Naive thymus-derived CD4-positive, alpha-beta T cell (primary cell): ENCODE data around the gene STRC. TPM values are rescaled to one million over a fixed set of nuclear protein-coding genes. Genes with fewer than 3 reads are reported as not detected.
"Not testable (repeated sequence)": the region's sequence is repeated elsewhere in the genome, so short reads cannot be mapped to it uniquely, and the experiment has no call there.

Experiments
- ATAC-seq: fragments of 150-1000 bp; cut with Tn5 transposase; 2 replicates; pipeline ENCODE4 v1.10.0; 2021; ENCODE audit warnings: mild to moderate bottlenecking, moderate library complexity
- CTCF ChIA-PET: fragments of 350-600 bp; sonication (Branson Sonifier 250); formaldehyde crosslinking; loops from one replicate; lab custom pipeline; 2021; ENCODE audit warnings: antibody characterized with exemption; lab: Charles Lee
- POLR2A ChIA-PET: fragments of 350-600 bp; sonication (Branson Sonifier 250); formaldehyde crosslinking; loops from one replicate; lab custom pipeline; 2021; ENCODE audit warnings: antibody characterized with exemption, inconsistent platforms; lab: Charles Lee
- DNase-seq, 9 donors: peaks; one replicate each; pipeline versions ENCODE4 v3.0.0 to v3.0.0-alpha.2; 2020 to 2022; ENCODE audit warnings: mixed read lengths in 1 of 9
- H3K27ac ChIP-seq: one replicate; pipeline ENCODE4 v1.7.0; 2013; ENCODE audit warnings: mild to moderate bottlenecking, low read depth, low read length, moderate library complexity
- H3K27me3 ChIP-seq, 2 donors: one replicate each; pipeline ENCODE4 v1.7.0; 2013; ENCODE audit warnings: low read length in 2 of 2, mild to moderate bottlenecking in 2 of 2, moderate library complexity in 2 of 2; ENCODE audit not compliant: control insufficient read depth in 2 of 2, insufficient read depth in 2 of 2
- H3K36me3 ChIP-seq, 3 experiments: 1 replicate in 2 of 3; 2 replicates in 1 of 3; pipeline ENCODE4 v1.7.0; 2013; ENCODE audit warnings: low read length in 3 of 3, mild to moderate bottlenecking in 3 of 3, moderate library complexity in 1 of 3; ENCODE audit not compliant: insufficient read depth in 3 of 3, control insufficient read depth in 2 of 3
- H3K4me1 ChIP-seq, 2 donors: one replicate each; pipeline ENCODE4 v1.7.0; 2013; ENCODE audit warnings: low read length in 2 of 2, mild to moderate bottlenecking in 2 of 2, moderate library complexity in 1 of 2; ENCODE audit not compliant: control insufficient read depth in 2 of 2, insufficient read depth in 2 of 2
- H3K4me3 ChIP-seq: 2 replicates; pipeline ENCODE4 v1.7.0; 2013; ENCODE audit warnings: mild to moderate bottlenecking, low read length
- H3K9me3 ChIP-seq, 3 experiments: 1 replicate in 2 of 3; 2 replicates in 1 of 3; pipeline ENCODE4 v1.7.0; 2013; ENCODE audit warnings: low read length in 3 of 3; ENCODE audit not compliant: control insufficient read depth in 2 of 3
- H3K27ac Mint-ChIP-seq, 9 donors: one replicate each; pipeline ENCODE4 v1.8.0; 2020 to 2022; ENCODE audit warnings: mixed read lengths in 9 of 9, mild to moderate bottlenecking in 8 of 9, moderate library complexity in 5 of 9, inconsistent platforms in 2 of 9
- H3K27me3 Mint-ChIP-seq, 5 donors: one replicate each; pipeline ENCODE4 v1.8.0; 2021 to 2022; ENCODE audit warnings: mixed read lengths in 5 of 5, mild to moderate bottlenecking in 1 of 5
- H3K36me3 Mint-ChIP-seq, 5 donors: one replicate each; pipeline ENCODE4 v1.8.0; 2020 to 2022; ENCODE audit warnings: mixed read lengths in 5 of 5, mild to moderate bottlenecking in 3 of 5, inconsistent platforms in 1 of 5
- H3K4me1 Mint-ChIP-seq, 7 donors: one replicate each; pipeline ENCODE4 v1.8.0; 2020 to 2022; ENCODE audit warnings: mixed read lengths in 7 of 7, mild to moderate bottlenecking in 3 of 7, inconsistent platforms in 1 of 7
- H3K4me3 Mint-ChIP-seq, 10 donors: one replicate each; pipeline ENCODE4 v1.8.0; 2020 to 2022; ENCODE audit warnings: mild to moderate bottlenecking in 10 of 10, mixed read lengths in 10 of 10, moderate library complexity in 6 of 10, inconsistent platforms in 2 of 10
- H3K9me3 Mint-ChIP-seq, 11 donors: one replicate each; pipeline ENCODE4 v1.8.0; 2020 to 2022; ENCODE audit warnings: mixed read lengths in 11 of 11, mild to moderate bottlenecking in 4 of 11, inconsistent platforms in 1 of 11, moderate library complexity in 1 of 11
- intact Hi-C, 2 donors: fragments of 100-400 bp; cut with micrococcal nuclease; formaldehyde crosslinking; loops; one replicate each; pipeline ENCODE4 v1.15.1; 2023
- polyA plus RNA-seq, 2 donors: library from polyadenylated mRNA; unstranded; fragments of 300-500 nt; fragmentation: Illumina TruSeq; gene quantifications; one replicate each; pipeline ENCODE4 v1.2.3, GENCODE V29; 2021
- total RNA-seq, 6 experiments: library from RNA in 5 of 6; stranded (reverse) in 5 of 6; gene quantifications; 1 replicate in 5 of 6; 2 replicates in 1 of 6; pipeline ENCODE4 v1.2.3 and lab custom pipeline; 2021 to 2026

STRC gene
- total and polyA plus RNA-seq, 7 experiments from 2014 or later, result 0.56 to 3.9 (median 2.0) TPM; not detected in 2

DNA sequence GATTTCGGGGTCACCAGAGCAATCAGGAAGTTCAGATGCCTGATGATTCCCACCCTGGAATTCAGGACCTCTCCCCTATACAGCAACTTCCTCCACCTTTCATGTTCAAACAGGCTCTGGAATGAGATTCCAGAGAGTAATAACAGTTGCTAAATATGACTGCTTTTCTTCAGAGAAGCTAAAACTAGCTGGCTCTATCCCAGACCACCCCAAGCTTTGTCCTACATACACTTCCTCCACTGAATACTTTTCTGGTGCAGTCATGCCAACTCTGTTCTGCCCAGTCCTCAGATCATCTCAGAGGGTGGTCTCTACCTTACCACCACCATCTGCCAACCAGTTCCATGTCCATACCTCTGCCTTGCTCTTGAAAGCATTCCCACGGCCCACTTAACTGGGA lies 52.0 kb downstream of the STRC start:
- H3K27ac ChIP-seq, H3K27me3 Mint-ChIP-seq, ATAC-seq: not testable (repeated sequence)

DNA sequence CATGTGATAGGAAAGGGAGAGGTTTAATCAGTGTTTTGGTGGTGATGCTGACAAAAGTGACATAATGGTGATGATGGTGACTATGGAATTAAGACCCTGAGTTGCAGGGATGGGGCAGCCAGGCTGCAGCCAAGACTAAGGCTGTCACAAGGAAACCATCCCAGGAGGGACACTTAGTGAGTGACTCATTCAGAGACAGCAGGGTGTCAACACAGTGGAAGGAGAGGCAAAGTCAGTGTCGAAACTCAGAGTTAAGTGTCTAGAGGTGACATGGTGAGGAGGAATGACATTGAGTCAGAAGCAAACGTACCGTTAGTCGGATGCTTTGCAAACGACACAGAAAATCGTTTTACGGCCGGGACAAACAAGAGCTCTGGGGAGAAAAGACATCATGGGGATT lies 54.8 kb downstream of the STRC start:
- intact Hi-C loops, H3K27ac ChIP-seq, CTCF ChIA-PET, H3K36me3 ChIP-seq, ATAC-seq, H3K36me3 Mint-ChIP-seq, H3K4me3 ChIP-seq, H3K9me3 ChIP-seq, H3K27me3 ChIP-seq, H3K27ac Mint-ChIP-seq, H3K27me3 Mint-ChIP-seq, H3K4me1 Mint-ChIP-seq, DNase-seq, H3K9me3 Mint-ChIP-seq, H3K4me1 ChIP-seq, POLR2A ChIA-PET, H3K4me3 Mint-ChIP-seq: not testable (repeated sequence)

More for the DNA sequence above, 52.0 kb downstream of the STRC start:
- H3K4me3 Mint-ChIP-seq, H3K36me3 ChIP-seq, H3K27me3 ChIP-seq, intact Hi-C loops, H3K4me1 ChIP-seq, POLR2A ChIA-PET, H3K27ac Mint-ChIP-seq, H3K4me1 Mint-ChIP-seq, CTCF ChIA-PET, DNase-seq, H3K9me3 Mint-ChIP-seq, H3K4me3 ChIP-seq, H3K36me3 Mint-ChIP-seq, H3K9me3 ChIP-seq: not testable (repeated sequence)

DNA sequence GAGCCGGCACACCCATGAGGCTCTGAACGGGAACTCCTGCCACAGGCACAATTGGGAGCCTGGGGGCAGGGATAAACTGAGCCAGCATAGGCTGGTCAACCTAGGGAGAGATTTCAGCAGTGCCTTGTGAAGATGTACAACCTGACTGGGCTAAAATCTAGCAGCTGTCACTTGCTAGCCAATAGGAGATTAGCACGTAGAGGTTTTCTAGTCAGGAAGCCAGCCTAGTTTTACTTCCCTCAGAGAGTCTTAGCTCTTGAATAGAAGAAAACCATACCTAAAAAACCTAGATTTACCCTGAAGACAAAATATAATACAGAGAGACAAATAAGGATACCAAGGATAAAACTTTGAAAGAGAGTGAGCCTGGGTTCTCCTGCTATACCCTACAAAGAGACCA lies 55.8 kb downstream of the STRC start:
- ATAC-seq, H3K9me3 ChIP-seq, H3K27me3 Mint-ChIP-seq, CTCF ChIA-PET, DNase-seq, POLR2A ChIA-PET, intact Hi-C loops, H3K4me3 ChIP-seq, H3K27me3 ChIP-seq, H3K36me3 Mint-ChIP-seq, H3K36me3 ChIP-seq, H3K4me1 ChIP-seq, H3K27ac ChIP-seq, H3K9me3 Mint-ChIP-seq, H3K27ac Mint-ChIP-seq, H3K4me1 Mint-ChIP-seq, H3K4me3 Mint-ChIP-seq: not testable (repeated sequence)

DNA sequence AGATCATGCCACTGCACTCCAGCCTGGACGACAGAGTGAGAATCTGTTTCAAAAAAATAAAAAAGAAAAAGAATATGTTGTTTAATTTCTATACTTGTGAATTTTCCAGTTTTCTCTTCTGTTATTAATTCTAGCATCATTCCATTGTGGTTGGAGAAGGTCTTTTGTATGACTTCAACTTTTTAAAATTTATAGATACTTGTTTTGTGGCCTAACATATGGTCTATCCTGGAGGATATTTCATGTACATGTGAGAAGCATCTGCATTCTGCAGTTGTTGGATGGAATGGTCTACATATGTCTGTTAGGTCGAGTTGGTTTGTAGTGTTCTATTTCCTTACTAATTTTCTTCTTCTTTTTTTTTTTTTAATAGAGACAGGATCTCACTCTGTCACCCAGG lies 65.6 kb downstream of the STRC start:
- Mint-ChIP-seq H3K27ac (no peak overlapping the region), H3K4me1 (no peaks in the 10 kb centered on the region), H3K4me3 (no peak overlapping the region), H3K36me3 (peaks cover 2 to 32% (median 15%) of the 10 kb centered on the region in 5 donors), H3K27me3 (no peaks in the 10 kb centered on the region), H3K9me3 (peaks cover 0 to 2% (median 0%) of the 10 kb centered on the region in 11 donors)
- Histone ChIP-seq H3K4me1 (no peaks in the 10 kb centered on the region), H3K27me3 (no peaks in the 10 kb centered on the region), H3K27ac (no peak overlapping the region), H3K36me3 (peaks cover 0 to 11% (median 0%) of the 10 kb centered on the region in 3 experiments), H3K4me3 (no peak overlapping the region), H3K9me3 (no peaks in the 10 kb centered on the region)
- ChIA-PET POLR2A (no interaction called here), CTCF (no interaction called here)
- ATAC-seq (no peak), DNase-seq (no peak)
- intact Hi-C loops, result no loop called here

DNA sequence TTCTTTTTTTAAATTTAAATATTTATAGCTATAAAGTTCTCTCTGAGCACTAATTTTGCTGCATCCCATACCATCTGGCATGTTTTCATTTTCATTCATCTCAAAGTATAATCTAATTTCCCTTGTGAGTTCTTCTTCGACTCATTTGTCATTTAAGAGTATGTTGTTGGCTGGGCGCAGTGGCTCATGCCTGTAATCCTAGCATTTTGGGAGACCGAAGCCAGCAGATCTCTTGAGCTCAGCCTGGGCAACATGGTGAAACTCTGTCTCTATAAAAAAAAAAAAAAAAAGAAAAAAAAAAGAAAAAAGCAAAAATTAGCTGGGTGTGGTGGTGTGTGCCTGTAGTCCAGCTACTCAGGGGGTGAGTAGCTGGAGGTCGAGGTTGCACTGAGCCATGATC lies 66.3 kb downstream of the STRC start:
- ATAC-seq (no peak), DNase-seq (no peak)
- H3K9me3 Mint-ChIP-seq, result peaks cover 0 to 2% (median 0%) of the 10 kb centered on the region in 11 donors
- H3K4me3 Mint-ChIP-seq, result no peak overlapping the region
- Histone ChIP-seq H3K4me1 (no peaks in the 10 kb centered on the region), H3K9me3 (no peaks in the 10 kb centered on the region), H3K27me3 (no peaks in the 10 kb centered on the region), H3K27ac (no peak overlapping the region), H3K36me3 (peaks cover 0 to 10% (median 0%) of the 10 kb centered on the region in 3 experiments), H3K4me3 (no peak overlapping the region)
- H3K27ac Mint-ChIP-seq, result no peak overlapping the region
- ChIA-PET CTCF (interaction anchor here (0.7 kb wide), 1 partner anchor 1453 kb away, joined by 3 read pairs; no protein-coding TSS in a partner anchor), POLR2A (no interaction called here)
- H3K4me1 Mint-ChIP-seq, result no peaks in the 10 kb centered on the region
- H3K27me3 Mint-ChIP-seq, result no peaks in the 10 kb centered on the region
- H3K36me3 Mint-ChIP-seq, result peaks cover 5 to 34% (median 22%) of the 10 kb centered on the region in 5 donors
- intact Hi-C loops, result no loop called here

DNA sequence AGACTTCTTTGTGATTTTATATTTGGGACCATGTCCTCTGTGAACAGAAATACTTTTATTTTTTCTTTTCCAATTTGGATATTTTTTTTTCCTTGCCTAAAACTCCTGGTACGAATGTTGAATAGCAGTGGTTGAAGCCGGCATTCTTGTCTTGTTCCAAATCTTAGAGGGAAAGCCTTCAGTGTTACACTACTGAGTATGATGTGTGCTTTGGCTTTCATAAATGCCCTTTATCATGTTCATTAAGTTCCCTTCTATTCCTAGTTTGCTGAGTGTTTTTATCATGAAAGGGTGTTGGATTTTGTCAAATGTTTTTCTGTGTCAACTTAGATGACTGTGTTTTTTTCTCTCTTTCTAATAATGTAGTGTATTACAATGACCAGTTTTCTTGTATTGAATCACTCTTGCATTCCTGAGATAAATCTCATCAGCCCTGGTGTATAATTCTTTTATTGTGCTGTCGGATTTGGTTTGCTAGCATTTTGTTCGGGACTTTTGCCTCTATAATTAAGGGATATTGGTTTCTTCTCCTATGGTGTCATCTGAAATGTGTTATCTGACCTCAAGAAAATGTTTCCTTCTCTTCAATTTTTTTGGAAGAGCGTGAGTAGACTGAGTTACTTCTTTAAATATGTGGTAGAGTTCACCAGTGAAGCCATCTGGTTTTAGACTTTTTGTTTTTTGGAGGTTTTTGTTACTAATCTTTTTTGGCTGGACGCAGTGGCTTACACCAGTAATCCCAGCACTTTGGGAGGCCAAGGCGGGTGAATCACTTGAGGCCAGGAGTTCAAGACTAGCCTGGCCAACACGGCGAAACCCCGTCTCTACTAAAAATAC lies 67.9 kb downstream of the STRC start:
- Mint-ChIP-seq H3K9me3 (peaks cover 0 to 2% (median 0%) of the 10 kb centered on the region in 11 donors), H3K4me1 (no peaks in the 10 kb centered on the region), H3K27ac (no peak overlapping the region), H3K4me3 (no peak overlapping the region), H3K27me3 (no peaks in the 10 kb centered on the region), H3K36me3 (peaks cover 5 to 33% (median 18%) of the 10 kb centered on the region in 5 donors)
- H3K4me3 ChIP-seq, result no peak overlapping the region
- ATAC-seq, result no peak
- H3K9me3 ChIP-seq, result no peaks in the 10 kb centered on the region
- ChIA-PET POLR2A (no interaction called here), CTCF (no interaction called here)
- no peak overlapping the region for H3K27ac ChIP-seq
- intact Hi-C loops, result no loop called here
- no peaks in the 10 kb centered on the region for H3K36me3 ChIP-seq
- DNase-seq, result no peak
- no peaks in the 10 kb centered on the region for H3K4me1 ChIP-seq
- H3K27me3 ChIP-seq, result no peaks in the 10 kb centered on the region
